GM23248 (cell line): ENCODE data around the gene ZBTB46. TPM values are rescaled to one million over a fixed set of nuclear protein-coding genes. Genes with fewer than 3 reads are reported as not detected.

Source experiments
- DNase-seq: peaks from one replicate; pipeline ENCODE4 v3.0.0-alpha.2; 2015
- H2AFZ ChIP-seq: fragments of 200-600 bp; sonication (generic); 2 replicates; pipeline ENCODE4 v1.6.1; 2016; ENCODE audit warnings: antibody characterized with exemption
- H3F3A ChIP-seq: fragments of 200-600 bp; sonication (generic); 2 replicates; pipeline ENCODE4 v1.6.1; 2016; ENCODE audit warnings: mild to moderate bottlenecking, antibody characterized with exemption, mixed run types; ENCODE audit not compliant: insufficient read depth
- H3K27ac ChIP-seq: fragments of 200-600 bp; sonication (generic); 2 replicates; pipeline ENCODE4 v1.5.1; 2016; ENCODE audit warnings: mild to moderate bottlenecking
- H3K27me3 ChIP-seq: fragments of 200-600 bp; sonication (generic); replicated peaks from 2 replicates; pipeline ENCODE4 v1.6.1; 2016; ENCODE audit warnings: mild to moderate bottlenecking; ENCODE audit not compliant: insufficient read depth
- H3K36me3 ChIP-seq: fragments of 200-600 bp; sonication (generic); 2 replicates; pipeline ENCODE4 v1.6.1; 2016; ENCODE audit warnings: low read depth, mild to moderate bottlenecking
- H3K4me1 ChIP-seq: fragments of 200-600 bp; sonication (generic); 2 replicates; pipeline ENCODE4 v1.6.1; 2016; ENCODE audit warnings: mild to moderate bottlenecking; ENCODE audit not compliant: insufficient read depth
- H3K4me2 ChIP-seq: fragments of 200-600 bp; sonication (generic); one replicate; pipeline ENCODE4 v1.6.1; 2016; ENCODE audit warnings: mild to moderate bottlenecking; ENCODE audit not compliant: unreplicated experiment
- H3K4me3 ChIP-seq: fragments of 200-600 bp; sonication (generic); 2 replicates; pipeline ENCODE4 v1.5.1; 2016; ENCODE audit warnings: mild to moderate bottlenecking
- H3K79me2 ChIP-seq: fragments of 200-600 bp; sonication (generic); 2 replicates; pipeline ENCODE4 v1.6.1; 2016; ENCODE audit warnings: mild to moderate bottlenecking; ENCODE audit not compliant: insufficient read depth
- H3K9ac ChIP-seq: fragments of 200-600 bp; sonication (generic); 2 replicates; pipeline ENCODE4 v1.6.1; 2016; ENCODE audit warnings: mild to moderate bottlenecking
- H3K9me2 ChIP-seq: fragments of 200-600 bp; sonication (generic); 2 replicates; pipeline ENCODE4 v1.6.1; 2016; ENCODE audit warnings: mixed run types, mild to moderate bottlenecking, moderate library complexity; ENCODE audit not compliant: insufficient read depth
- H3K9me3 ChIP-seq: fragments of 200-600 bp; sonication (generic); one replicate; pipeline ENCODE4 v1.6.1; 2017; ENCODE audit warnings: low read depth
- H4K20me1 ChIP-seq: fragments of 200-600 bp; sonication (generic); 2 replicates; pipeline ENCODE4 v1.6.0; 2016; ENCODE audit not compliant: insufficient read depth
- EZH2 ChIP-seq: fragments of 200-600 bp; sonication (generic); IDR thresholded peaks from 2 replicates; pipeline ENCODE4 v1.6.1; 2018; ENCODE audit warnings: antibody characterized with exemption, mild to moderate bottlenecking; ENCODE audit not compliant: insufficient read depth, poor library complexity, severe bottlenecking
- EZH2phosphoT487 ChIP-seq: fragments of 200-600 bp; sonication (generic); IDR thresholded peaks from 2 replicates; pipeline ENCODE4 v1.6.1; 2018; ENCODE audit warnings: antibody characterized with exemption, moderate library complexity, mild to moderate bottlenecking, low read depth; ENCODE audit not compliant: insufficient read depth
- WGBS, 2 experiments: methylation state at CpG; one replicate each; pipeline ENCODE4 v1.1.6; 2015 to 2017; ENCODE audit warnings: low lambda C conversion rate in 2 of 2, low coverage in 1 of 2; ENCODE audit errors: missing lambda C conversion rate in 2 of 2; 5-methylcytosine and 5-hydroxymethylcytosine counted together
- in situ Hi-C: fragments of 300-500 bp; cut with MboI; formaldehyde crosslinking; loops from 2 replicates; pipeline ENCODE4 v1.15.0; 2020
- polyA plus RNA-seq: library from polyadenylated mRNA; unstranded; fragments of >200 nt; fragmentation: Nextera tagmentation; extraction: Ambion mirVana; gene quantifications from 2 replicates; pipeline ENCODE4 v1.2.1, GENCODE V29; 2016
- total RNA-seq: library from RNA; depleted of rRNA; stranded (reverse); fragments of >200 nt; shearing (Covaris generic); gene quantifications from 2 replicates; pipeline ENCODE4 v1.2.3, GENCODE V29; 2014

ZBTB46 gene
- total and polyA plus RNA-seq, 2 experiments from 2014 or later, result 0.33 to 1.9 TPM

- Histone ChIP-seq H3K9me3 (no peaks in the 10 kb centered on the region), H3K27ac (peak overlapping the region; percentile 87; the same call in 1 of the 2 replicates), H3K36me3 (0 out of 2 replicates have a peak, but pooled peaks cover 3% of the 10 kb centered on the region), H3F3A (no peaks in the 10 kb centered on the region; the same call in 1 of the 2 replicates), H3K4me1 (peaks cover 24% of the 10 kb centered on the region), H2AFZ (no peak overlapping the region), H3K9me2 (no peaks in the 10 kb centered on the region), H3K9ac (0 out of 2 replicates have a peak overlapping the region, but pooled peaks have one; percentile 72), H3K27me3 (no peaks in the 10 kb centered on the region), H3K4me2 (no peak overlapping the region), H3K79me2 (peaks cover 23% of the 10 kb centered on the region), H3K4me3 (no peak overlapping the region), H4K20me1 (no peaks in the 10 kb centered on the region)
- in situ Hi-C loops, result no loop called here
- no peak for DNase-seq
- TF ChIP-seq EZH2 (no peak), EZH2phosphoT487 (no peak)
- 81 to 83% methylated on average over 36 to 43 of the region's 43 CpGs for WGBS, 2 experiments
These were observed 130.6 kb downstream of the ZBTB46 start for GRCh38 chr20:63700199-63701050.

- no peaks in the 10 kb centered on the region for H3K9me3 ChIP-seq
- H3K9me2 ChIP-seq, result no peaks in the 10 kb centered on the region
- peaks cover 24% of the 10 kb centered on the region for H3K4me1 ChIP-seq
- no peaks in the 10 kb centered on the region for H3K27me3 ChIP-seq
- H3K36me3 ChIP-seq, result no peaks in the 10 kb centered on the region
- no peaks in the 10 kb centered on the region; the same call in 1 of the 2 replicates for H3F3A ChIP-seq
- H3K27ac ChIP-seq, result peak overlapping the region; percentile 87
- in situ Hi-C loops, result no loop called here
- H3K4me2 ChIP-seq, result peak overlapping the region; percentile 55
- 51 to 55% methylated on average over 19 to 20 of the region's 24 CpGs for WGBS, 2 experiments
- peak overlapping the region; percentile 72 for H3K9ac ChIP-seq
- peaks cover 15% of the 10 kb centered on the region for H3K79me2 ChIP-seq
- TF ChIP-seq EZH2 (no peak), EZH2phosphoT487 (no peak)
- H4K20me1 ChIP-seq, result no peaks in the 10 kb centered on the region
- no peak for DNase-seq
- H2AFZ ChIP-seq, result no peak overlapping the region
- H3K4me3 ChIP-seq, result peak overlapping the region; percentile 42
These were observed 131.4 kb downstream of the ZBTB46 start for GRCh38 chr20:63699466-63700198.

- Histone ChIP-seq H2AFZ (no peak overlapping the region), H3K27me3 (no peaks in the 10 kb centered on the region), H3K4me2 (peak overlapping the region; percentile 55), H3K27ac (peak overlapping the region; percentile 87), H3K79me2 (peaks cover 8% of the 10 kb centered on the region; the same call in 1 of the 2 replicates), H3K9me3 (no peaks in the 10 kb centered on the region), H3K4me3 (peak overlapping the region; percentile 42), H3K9ac (peak overlapping the region; percentile 72), H3K9me2 (no peaks in the 10 kb centered on the region), H3K4me1 (peaks cover 24% of the 10 kb centered on the region), H4K20me1 (no peaks in the 10 kb centered on the region), H3K36me3 (no peaks in the 10 kb centered on the region), H3F3A (no peaks in the 10 kb centered on the region; the same call in 1 of the 2 replicates)
- TF ChIP-seq EZH2phosphoT487 (no peak), EZH2 (no peak)
- in situ Hi-C loops, result no loop called here
- 5 to 6% methylated on average over 14 to 19 of the region's 19 CpGs for WGBS, 2 experiments
- DNase-seq, result peak; percentile 93
These were observed 132.2 kb downstream of the ZBTB46 start for GRCh38 chr20:63698739-63699465.
